IPS-18c (cell line): ENCODE results near the gene CRIM1.
"Not testable (repeated sequence)": the region's sequence is repeated elsewhere in the genome, so short reads cannot be mapped to it uniquely, and the experiment has no call there.

ENCODE experiments used
- H3K4me3 ChIP-seq: 2 replicates; pipeline ENCODE4 v1.7.0; 2013; ENCODE audit warnings: low read depth, mild to moderate bottlenecking, low read length, moderate library complexity; ENCODE audit not compliant: insufficient read depth
- H3K9me3 ChIP-seq: one replicate; pipeline ENCODE4 v1.6.1; 2013; ENCODE audit warnings: mild to moderate bottlenecking, low read length, moderate library complexity; ENCODE audit not compliant: control insufficient read depth, insufficient read depth

The CRIM1 gene

DNA sequence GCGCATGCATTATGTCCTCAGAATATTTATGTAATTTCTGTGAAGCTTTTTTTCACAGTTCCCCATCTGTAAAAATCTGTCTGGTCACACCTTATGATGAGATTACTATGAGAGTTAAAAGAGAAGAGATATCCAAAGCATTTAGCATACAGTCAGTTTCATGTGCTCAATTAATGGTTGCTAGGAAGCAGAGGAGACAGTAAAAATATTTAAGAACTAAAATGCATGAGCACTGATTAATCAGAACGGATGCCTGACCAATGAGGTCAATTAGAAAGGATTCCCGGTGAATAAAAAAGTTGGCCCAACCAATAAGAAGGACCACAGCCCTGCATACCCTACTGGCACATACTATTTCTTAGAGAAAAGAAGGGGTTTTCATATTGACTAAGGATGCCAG is 12.0 kb upstream of the CRIM1 start:
- no peak overlapping the region for H3K4me3 ChIP-seq
- no peaks in the 10 kb centered on the region for H3K9me3 ChIP-seq

DNA sequence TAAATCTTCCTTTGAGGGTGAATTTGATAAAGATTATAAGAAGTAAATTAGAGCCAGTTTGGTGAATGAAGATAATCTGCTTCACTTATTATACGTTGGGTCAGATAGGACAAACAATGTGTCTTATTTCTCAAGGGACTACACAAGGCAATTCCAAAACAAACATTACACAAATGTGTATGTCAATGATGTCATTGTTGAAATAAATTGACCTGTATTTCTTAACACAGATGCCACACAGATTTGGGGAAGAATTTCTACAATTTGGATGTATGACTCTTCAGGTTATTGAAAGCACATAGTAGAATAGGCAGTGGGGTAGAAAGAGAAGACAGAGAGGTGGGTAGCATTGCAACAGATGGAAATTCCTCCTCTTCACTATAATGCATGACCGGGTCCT is 6.9 kb upstream of the CRIM1 start:
- Histone ChIP-seq H3K9me3 (no peaks in the 10 kb centered on the region), H3K4me3 (no peak overlapping the region)

- H3K9me3 ChIP-seq: no peaks in the 10 kb centered on the region
- H3K4me3 ChIP-seq: no peak overlapping the region
These were observed 4.3 kb upstream of the CRIM1 start for GRCh38 chr2:36351291-36351690.

- Histone ChIP-seq H3K9me3 (no peaks in the 10 kb centered on the region), H3K4me3 (no peak overlapping the region)
These were observed 3.7 kb upstream of the CRIM1 start for GRCh38 chr2:36351736-36352349.

- no peak overlapping the region for H3K4me3 ChIP-seq
- H3K9me3 ChIP-seq: no peaks in the 10 kb centered on the region
These were observed 2.9 kb upstream of the CRIM1 start for GRCh38 chr2:36352701-36353100.

DNA sequence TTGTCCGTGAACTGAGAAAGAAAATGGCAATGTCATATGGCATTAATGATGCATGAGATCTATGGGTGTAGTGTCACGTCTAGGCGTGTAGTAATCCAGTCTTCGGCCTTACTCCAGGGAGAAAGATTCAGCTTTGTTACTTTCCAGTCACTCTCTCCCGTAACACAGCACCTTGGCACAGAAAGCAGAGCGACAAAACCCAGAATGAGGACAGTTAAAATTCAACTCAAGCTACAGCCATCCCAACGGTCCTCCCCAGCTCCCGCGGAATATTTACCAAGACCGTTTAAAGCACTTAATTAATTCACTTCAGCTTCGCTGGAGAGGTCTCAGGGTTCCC is 797 bp upstream of the CRIM1 start:
- peak overlapping the region; percentile 76 for H3K4me3 ChIP-seq
- H3K9me3 ChIP-seq: no peaks in the 10 kb centered on the region

DNA sequence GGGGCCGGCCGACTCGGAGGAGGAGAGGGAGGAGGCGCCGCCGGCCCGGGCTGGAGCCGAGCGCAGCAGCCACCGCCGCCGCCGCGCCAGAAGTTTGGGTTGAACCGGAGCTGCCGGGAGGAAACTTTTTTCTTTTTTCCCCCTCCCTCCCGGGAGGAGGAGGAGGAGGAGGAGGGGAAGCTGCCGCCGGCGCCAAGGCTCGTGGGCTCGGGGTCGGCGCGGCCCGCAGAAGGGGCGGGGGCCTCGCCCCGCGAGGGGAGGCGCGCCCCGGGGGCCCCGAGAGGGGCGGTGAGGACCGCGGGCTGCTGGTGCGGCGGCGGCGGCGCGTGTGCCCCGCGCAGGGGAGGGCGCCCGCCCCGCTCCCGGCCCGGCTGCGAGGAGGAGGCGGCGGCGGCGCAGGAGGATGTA is 316 bp downstream of the CRIM1 start:
- no peaks in the 10 kb centered on the region for H3K9me3 ChIP-seq
- peak overlapping the region; percentile 73 for H3K4me3 ChIP-seq

DNA sequence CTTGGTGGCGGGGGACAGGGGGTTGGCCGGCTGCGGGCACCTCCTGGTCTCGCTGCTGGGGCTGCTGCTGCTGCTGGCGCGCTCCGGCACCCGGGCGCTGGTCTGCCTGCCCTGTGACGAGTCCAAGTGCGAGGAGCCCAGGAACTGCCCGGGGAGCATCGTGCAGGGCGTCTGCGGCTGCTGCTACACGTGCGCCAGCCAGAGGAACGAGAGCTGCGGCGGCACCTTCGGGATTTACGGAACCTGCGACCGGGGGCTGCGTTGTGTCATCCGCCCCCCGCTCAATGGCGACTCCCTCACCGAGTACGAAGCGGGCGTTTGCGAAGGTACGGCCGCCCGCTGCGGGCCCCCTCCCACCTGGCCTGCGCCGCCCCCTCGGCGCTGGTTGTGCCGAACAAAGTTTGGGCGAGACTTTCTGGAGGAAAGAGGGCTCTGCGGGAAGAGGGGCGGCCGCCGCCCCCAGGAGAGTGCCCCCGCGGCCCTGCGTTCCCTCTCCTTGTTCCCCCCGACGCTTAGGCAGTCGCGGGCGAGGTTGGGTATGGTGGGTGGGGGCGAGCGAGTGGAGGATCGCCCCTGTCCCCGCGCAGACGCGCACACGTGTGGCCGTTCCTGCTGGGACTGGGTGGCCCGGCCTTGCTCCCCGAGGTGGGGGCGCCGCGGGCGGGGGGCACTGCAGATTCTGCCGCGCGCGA is 866 bp downstream of the CRIM1 start:
- Histone ChIP-seq H3K4me3 (peak overlapping the region; percentile 73), H3K9me3 (no peaks in the 10 kb centered on the region)

DNA sequence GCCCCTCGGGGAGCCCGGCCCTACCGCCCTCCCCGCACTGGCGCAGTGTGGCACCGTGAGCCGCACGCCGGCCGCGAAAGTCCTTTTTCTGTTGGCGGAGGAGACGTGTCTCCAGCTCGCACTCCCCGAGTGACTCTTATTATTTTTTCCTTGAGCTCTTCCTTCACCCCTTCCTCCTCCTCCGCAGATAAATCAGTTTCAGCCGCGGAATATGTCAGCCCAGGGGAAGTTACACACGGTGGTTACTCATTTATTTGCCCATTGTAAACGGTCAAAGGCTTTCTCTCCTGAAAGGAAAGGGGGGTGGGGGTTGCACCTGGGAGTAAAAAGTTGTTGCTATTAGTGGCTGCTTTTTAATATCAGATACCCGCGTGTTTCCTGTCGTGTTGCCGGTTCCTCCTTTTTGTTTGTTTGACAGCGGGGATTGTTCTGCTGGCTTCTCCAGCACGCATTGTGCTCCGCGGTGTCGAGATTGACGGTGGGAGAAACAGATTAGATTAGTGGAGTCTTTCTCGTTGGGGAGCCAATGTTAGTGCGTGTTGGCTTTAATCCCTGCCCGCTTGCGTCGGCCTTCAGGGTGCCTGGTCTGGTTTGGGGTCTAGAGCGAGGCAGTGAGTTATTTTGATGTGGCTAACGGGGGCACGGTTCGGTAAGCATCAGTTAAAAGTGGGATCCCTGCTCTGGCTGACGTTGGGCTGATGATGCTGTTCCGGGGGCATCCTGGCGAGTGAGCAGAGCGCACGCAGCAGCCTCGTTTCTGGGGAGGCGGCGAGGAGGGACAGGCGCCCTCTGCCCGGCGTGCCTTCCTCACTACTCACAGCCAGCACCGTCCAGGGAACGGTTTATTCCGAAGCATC is 1.6 kb downstream of the CRIM1 start:
- peak overlapping the region; percentile 73 for H3K4me3 ChIP-seq
- no peaks in the 10 kb centered on the region for H3K9me3 ChIP-seq

DNA sequence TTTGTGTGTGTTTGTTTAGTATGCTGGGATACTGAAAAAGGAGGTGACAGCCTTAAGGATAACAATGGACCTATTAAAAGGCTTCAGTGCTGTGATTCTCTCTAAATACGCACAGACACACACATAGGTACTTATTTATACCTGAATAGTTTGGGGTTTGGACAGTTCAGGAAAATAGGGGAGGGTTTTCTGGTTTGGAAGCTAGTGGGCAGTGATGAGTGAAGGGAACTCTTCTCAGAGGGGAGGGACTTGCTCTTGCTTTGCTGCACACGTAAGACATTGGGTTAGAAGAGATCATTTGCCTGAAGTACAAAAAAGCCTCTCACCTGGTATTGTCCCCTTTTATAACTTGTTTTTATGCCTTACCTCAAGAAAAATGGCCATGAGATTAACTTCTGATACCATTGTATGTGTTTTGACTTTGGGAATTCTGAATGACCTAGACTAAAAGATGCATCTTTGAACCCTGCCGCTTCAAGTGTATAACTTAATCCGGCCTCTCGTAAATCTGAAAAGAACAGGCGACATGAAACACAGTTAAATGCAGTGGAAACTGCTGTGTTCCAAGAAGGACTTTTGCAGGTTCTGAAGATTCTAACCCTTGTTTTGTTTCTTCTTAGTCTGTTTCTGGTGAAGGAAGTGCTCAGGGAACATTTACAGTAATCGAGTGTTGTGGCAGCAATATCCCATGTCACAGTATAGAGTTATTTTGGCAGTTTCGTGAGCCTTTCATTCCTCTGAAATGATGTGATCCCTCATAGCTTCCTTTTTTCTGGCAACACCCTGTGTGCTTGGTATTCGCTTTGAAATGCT is 2.5 kb downstream of the CRIM1 start:
- H3K4me3 ChIP-seq: peak overlapping the region; percentile 73
- no peaks in the 10 kb centered on the region for H3K9me3 ChIP-seq

- H3K4me3 ChIP-seq: no peak overlapping the region
- no peaks in the 10 kb centered on the region for H3K9me3 ChIP-seq
These were observed 3.5 kb downstream of the CRIM1 start for GRCh38 chr2:36359067-36359466.

- H3K4me3 ChIP-seq: no peak overlapping the region
- H3K9me3 ChIP-seq: no peaks in the 10 kb centered on the region
These were observed 4.5 kb downstream of the CRIM1 start for GRCh38 chr2:36360063-36360462.

- H3K4me3 ChIP-seq: no peak overlapping the region
- no peaks in the 10 kb centered on the region for H3K9me3 ChIP-seq
These were observed 5.3 kb downstream of the CRIM1 start for GRCh38 chr2:36360834-36361233.

DNA sequence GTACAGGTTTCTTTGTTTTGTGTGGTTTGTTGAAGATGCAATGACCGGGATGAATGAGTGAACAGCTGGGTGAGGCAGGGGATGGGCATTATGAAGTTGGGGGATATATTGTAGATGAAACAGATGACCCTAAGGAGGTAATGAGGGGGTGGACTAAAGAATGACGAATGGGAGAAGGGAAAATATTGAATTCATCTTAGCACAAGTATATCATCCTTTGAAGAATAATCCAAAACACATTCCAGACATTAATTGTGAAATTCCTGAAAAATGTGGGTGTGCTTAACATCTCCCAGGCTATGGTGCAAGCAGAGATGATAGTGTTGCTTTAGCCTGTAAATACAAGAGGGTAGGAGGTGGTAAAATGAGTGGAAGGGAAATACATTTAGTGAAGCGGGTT is 5.8 kb downstream of the CRIM1 start:
- H3K9me3 ChIP-seq: no peaks in the 10 kb centered on the region
- H3K4me3 ChIP-seq: no peak overlapping the region

- no peak overlapping the region for H3K4me3 ChIP-seq
- no peaks in the 10 kb centered on the region for H3K9me3 ChIP-seq
These were observed 6.7 kb downstream of the CRIM1 start for GRCh38 chr2:36362291-36362690.

DNA sequence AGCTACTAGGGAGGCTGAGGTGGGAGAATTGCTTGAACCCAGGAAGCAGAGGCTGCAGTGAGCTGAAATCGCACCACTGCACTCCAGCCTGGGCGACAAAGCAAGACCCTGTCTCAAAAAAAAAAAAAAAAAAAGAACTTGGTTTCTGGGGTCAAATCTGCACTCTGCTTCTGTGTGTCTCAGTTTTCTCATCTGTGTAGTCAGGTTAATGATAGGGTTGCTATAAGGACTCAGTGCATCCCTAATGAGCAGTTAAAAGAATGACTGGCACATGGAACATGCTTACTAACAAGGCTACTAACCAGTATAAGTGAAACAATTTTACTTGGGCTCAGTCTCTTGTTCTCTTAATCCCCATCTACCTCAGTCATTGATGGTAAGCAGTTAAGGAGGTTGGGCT is 7.5 kb downstream of the CRIM1 start:
- H3K4me3 ChIP-seq, H3K9me3 ChIP-seq: not testable (repeated sequence)

GRCh38 chr2:36366491-36367120 is 11.0 kb downstream of the CRIM1 start:
- Histone ChIP-seq H3K9me3 (no peaks in the 10 kb centered on the region), H3K4me3 (no peak overlapping the region)
